ENCODE results near the gene BMP15.

Gene BMP15

GRCh38 chrX:50910685-50911176 is at the start of gene BMP15:
Gene BMP15 (plus strand): TSS chrX:50910735. CDS start chrX:50910784, 49 bp downstream.
- no peak for DNase-seq (ENCODE audit: low read depth, low spot score)
- no peak within 1 kb of the TSS for H3K27ac ChIP-seq

- no peak for DNase-seq (ENCODE audit: low read depth, low spot score)
- H3K27ac ChIP-seq = no peak overlapping the region
Measured at GRCh38 chrX:50863471-50863870, 47.1 kb upstream of the BMP15 start.

DNA sequence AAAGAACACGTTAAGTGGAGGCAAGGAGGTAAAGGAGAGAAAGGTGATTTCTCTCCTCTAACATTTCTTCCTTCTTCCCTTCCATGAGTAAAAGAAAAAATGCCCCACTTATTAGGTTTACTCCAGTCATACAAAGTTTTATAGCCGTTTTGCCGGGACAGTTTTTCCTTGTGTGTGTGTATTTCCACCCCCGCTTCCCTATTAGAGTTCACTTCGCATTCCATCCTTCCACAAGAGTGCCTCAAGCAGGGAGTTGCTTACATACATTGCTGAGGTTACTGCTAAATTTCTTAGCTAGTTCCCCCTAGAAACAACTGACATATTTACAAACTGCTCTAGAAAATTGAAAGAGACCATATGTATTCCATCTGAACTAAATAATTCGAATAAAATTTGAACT is 45.2 kb upstream of the BMP15 start:
- DNase-seq (ENCODE audit: low read depth, low spot score) = no peak
- no peak overlapping the region for H3K27ac ChIP-seq

- DNase-seq (ENCODE audit: low read depth, low spot score) = no peak
- no peak overlapping the region for H3K27ac ChIP-seq
Measured at GRCh38 chrX:50871922-50872453, 38.5 kb upstream of the BMP15 start.

GRCh38 chrX:50874876-50875275 is 35.7 kb upstream of the BMP15 start:
- no peak for DNase-seq (ENCODE audit: low read depth, low spot score)
- H3K27ac ChIP-seq = no peak overlapping the region

- H3K27ac ChIP-seq = no peak overlapping the region
- DNase-seq (ENCODE audit: low read depth, low spot score) = no peak
Measured at GRCh38 chrX:50876551-50876950, 34.0 kb upstream of the BMP15 start.

DNA sequence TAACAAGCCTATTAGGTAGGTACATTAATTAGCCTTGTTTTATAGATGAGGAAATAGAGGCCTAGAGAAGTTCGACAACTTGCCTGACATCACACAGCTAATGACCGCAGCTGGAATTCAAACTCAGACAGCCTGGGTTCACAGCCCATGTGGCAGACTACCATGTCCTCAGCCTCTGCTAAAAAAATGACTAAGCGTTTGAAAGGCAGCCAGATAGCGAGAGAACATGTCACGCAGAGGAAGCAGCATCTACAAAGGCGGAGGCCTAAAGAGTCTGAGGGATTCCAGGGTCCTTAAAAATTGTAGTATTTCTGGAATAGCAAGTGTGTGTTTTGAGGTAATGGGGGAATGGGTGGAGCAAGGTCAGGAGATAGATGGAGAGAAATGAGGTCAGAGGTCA is 33.2 kb upstream of the BMP15 start:
- H3K27ac ChIP-seq = no peak overlapping the region
- peak; percentile 31 for DNase-seq (ENCODE audit: low read depth, low spot score)

- peak overlapping the region; percentile 87 for H3K27ac ChIP-seq
- DNase-seq (ENCODE audit: low read depth, low spot score) = peak; percentile 74
Measured at GRCh38 chrX:50881028-50881427, 29.5 kb upstream of the BMP15 start.

- no peak for DNase-seq (ENCODE audit: low read depth, low spot score)
- H3K27ac ChIP-seq = no peak overlapping the region
Measured at GRCh38 chrX:50888884-50889283, 21.7 kb upstream of the BMP15 start.

- no peak for DNase-seq (ENCODE audit: low read depth, low spot score)
- H3K27ac ChIP-seq = no peak overlapping the region
Measured at GRCh38 chrX:50889582-50889981, 21.0 kb upstream of the BMP15 start.

DNA sequence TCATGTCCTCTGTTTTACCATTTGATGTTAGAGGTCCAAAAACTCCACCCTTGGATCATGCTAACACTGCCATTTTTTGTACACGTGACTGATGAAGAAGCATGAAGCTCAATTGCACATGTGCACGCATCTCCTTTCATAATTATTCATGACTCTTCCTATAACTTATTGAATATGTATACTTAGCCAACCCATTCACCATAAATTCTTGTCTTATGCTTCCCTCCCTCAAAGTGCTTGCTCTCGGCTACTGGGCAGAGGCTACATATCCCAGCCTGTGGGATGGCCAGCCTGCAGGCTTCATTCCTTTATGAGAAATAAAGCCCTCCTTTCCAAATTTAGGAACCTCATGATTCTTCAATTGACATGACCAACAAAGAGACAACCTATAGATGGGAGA is 17.5 kb upstream of the BMP15 start:
- no peak overlapping the region for H3K27ac ChIP-seq
- no peak for DNase-seq (ENCODE audit: low read depth, low spot score)

GRCh38 chrX:50893466-50893865 is 17.1 kb upstream of the BMP15 start:
- H3K27ac ChIP-seq = no peak overlapping the region
- DNase-seq (ENCODE audit: low read depth, low spot score) = no peak

DNA sequence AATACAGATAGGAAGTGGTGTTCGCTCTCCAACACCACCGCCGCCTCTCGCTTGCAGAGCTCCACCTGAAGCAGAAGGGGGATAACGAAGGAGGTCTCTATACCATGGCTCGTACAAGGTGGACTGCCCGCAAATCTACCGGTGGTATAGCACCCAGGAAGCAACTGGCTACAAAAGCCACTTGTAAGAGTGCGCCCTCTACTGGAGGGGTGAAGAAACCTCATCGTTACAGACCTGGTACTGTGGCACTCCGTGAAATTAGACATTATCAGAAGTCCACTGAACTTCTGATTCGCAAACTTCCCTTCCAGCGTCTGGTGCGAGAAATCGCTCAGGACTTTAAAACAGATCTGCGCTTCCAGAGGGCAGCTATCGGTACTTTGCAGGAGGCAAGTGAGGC is 5.2 kb upstream of the BMP15 start:
- no peak for DNase-seq (ENCODE audit: low read depth, low spot score)

GRCh38 chrX:50913520-50913919 is 3.0 kb downstream of the BMP15 start:
- DNase-seq (ENCODE audit: low read depth, low spot score) = no peak
- H3K27ac ChIP-seq = no peak overlapping the region

More for the DNA sequence above, 5.2 kb upstream of the BMP15 start:
- H3K27ac ChIP-seq = no peak overlapping the region

DNA sequence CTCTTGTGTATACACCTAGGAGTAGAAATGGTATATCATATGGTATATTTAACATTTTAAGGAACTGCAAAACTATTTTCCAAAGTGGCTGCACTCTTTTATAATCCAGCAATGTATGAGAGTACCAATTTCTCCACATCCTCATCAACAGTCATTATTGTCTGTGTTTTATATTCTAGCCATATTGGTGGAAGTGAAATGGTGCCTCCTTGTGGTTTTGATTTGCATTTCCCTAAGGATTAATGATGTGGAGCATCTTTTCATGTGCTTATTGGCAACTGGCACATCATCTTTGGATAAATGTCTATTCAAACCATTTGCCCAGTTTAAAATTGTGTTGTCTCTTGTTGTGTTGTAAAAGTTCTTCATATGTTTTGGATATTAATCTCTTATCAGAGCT is 9.6 kb downstream of the BMP15 start:
- H3K27ac ChIP-seq = no peak overlapping the region
- DNase-seq (ENCODE audit: low read depth, low spot score) = no peak

- DNase-seq (ENCODE audit: low read depth, low spot score) = no peak
- H3K27ac ChIP-seq = no peak overlapping the region
Measured at GRCh38 chrX:50927127-50927526, 16.6 kb downstream of the BMP15 start.

- H3K27ac ChIP-seq = no peak overlapping the region
- DNase-seq (ENCODE audit: low read depth, low spot score) = no peak
Measured at GRCh38 chrX:50941638-50942037, 31.1 kb downstream of the BMP15 start.

GRCh38 chrX:50942471-50942870 is 31.9 kb downstream of the BMP15 start:
- no peak overlapping the region for H3K27ac ChIP-seq
- no peak for DNase-seq (ENCODE audit: low read depth, low spot score)

- H3K27ac ChIP-seq = peak overlapping the region; percentile 20
Measured at GRCh38 chrX:50952406-50952805, 41.9 kb downstream of the BMP15 start.

DNA sequence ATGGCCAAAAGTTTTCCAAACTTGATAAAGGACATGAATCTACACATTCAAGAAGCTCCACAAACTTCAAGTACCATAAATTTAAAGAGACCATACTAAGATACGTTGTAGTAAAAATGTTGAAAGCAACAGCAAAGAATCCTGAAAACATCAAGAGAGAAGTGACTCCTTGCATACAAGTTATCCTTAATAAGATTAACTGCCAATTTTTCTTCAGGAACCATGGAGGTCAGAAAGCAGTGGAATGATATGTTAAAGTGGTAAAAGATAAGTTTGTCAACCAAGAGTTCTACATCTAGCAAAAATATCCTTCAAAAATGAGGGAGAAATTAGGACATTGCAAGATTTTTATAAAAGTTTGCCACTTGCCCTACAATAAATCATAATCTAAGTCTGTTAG is 43.3 kb downstream of the BMP15 start:
- no peak for DNase-seq (ENCODE audit: low read depth, low spot score)
- no peak overlapping the region for H3K27ac ChIP-seq

More at GRCh38 chrX:50952406-50952805, 41.9 kb downstream of the BMP15 start:
- DNase-seq (ENCODE audit: low read depth, low spot score) = no peak

- DNase-seq (ENCODE audit: low read depth, low spot score) = no peak
- H3K27ac ChIP-seq = no peak overlapping the region
Measured at GRCh38 chrX:50962156-50962555, 51.6 kb downstream of the BMP15 start.

DNA sequence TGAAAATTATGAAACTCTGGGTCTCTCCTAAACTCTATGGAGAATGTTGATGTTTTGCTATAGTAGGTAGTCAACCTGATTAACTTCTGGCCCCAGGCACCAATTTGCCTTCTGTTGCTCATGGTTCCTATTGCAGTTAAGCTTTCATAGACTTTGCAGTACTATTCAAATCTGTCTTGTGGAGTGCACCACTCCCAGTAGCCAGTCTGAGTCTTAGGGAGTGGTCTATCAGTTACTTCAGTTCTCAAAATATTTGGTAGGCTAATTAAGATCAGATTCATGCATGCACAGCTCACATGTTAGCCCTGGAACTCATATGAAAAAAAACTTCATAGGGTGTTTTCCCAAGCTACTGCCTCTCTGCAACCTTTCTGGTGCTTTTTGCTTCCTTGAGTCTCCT is 53.3 kb downstream of the BMP15 start:
- no peak overlapping the region for H3K27ac ChIP-seq
- DNase-seq (ENCODE audit: low read depth, low spot score) = no peak
